ENCODE data around the gene EIF2B4.

The EIF2B4 gene

DNA sequence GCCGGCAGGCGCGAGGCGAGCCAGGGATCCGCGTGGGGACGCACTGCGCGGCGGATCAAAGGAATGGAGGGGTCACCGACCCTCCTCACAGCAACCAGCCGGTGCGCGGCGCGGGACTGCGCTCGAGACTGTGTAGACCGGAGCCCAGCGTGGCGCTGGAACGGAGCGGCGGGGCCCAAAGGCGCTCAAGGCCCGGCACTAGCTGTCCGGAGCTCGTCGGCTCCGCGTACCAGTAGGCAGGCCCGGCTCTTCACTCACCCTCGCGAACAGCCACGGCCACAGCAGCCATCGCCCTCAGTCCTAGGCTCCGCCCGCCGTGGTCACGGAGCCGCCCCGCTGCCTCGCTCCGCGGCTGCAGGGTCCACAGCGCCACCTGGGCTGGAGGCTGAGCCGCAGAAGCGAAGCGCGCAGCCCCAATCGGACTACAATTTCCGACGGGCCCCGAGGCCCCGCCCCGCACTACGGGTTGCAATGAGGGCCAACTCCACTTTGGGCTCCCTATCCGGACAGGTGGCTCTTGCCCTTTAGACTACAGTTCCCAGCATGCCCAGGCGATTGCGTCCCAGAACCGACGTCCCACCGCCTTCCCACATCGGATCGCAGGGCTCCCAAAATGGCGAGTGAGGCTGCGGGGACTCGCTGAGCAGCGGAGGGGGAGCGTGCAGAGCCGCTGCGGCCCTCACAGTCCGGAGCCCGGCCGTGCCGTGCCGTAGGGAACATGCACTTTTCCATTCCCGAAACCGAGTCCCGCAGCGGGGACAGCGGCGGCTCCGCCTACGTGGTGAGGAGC, at the start of gene EIF2B4, which contains the start of gene SNX17:
Gene EIF2B4 (minus strand): TSS at position 313 of the 790 bp plus-strand sequence. CDS start 24 bp downstream, at position 289.
Gene SNX17 (plus strand): TSS at position 591 of the 790 bp plus-strand sequence. CDS start 128 bp downstream, at position 719.
- peak; percentile 100 for DNase-seq

DNA sequence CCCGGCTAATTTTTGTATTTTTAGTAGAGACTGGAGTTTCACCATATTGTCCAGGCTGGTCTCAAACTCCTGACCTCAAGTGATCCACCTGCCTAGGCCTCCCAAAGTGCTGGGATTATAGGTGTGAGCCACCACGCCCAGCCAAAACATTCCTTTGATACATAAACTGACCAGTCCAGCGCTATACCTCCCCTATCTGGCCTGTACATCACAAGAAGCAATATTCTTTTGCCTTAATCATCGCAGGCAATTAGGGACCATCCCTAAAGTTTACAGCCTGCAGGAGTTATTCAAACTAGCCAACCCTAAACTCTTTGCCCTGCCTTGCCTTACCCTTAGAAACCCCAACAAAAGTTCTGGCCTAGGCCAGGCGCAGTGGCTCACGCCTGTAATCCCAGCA, 46.0 kb upstream of the EIF2B4 start:
- DNase-seq: no peak

DNA sequence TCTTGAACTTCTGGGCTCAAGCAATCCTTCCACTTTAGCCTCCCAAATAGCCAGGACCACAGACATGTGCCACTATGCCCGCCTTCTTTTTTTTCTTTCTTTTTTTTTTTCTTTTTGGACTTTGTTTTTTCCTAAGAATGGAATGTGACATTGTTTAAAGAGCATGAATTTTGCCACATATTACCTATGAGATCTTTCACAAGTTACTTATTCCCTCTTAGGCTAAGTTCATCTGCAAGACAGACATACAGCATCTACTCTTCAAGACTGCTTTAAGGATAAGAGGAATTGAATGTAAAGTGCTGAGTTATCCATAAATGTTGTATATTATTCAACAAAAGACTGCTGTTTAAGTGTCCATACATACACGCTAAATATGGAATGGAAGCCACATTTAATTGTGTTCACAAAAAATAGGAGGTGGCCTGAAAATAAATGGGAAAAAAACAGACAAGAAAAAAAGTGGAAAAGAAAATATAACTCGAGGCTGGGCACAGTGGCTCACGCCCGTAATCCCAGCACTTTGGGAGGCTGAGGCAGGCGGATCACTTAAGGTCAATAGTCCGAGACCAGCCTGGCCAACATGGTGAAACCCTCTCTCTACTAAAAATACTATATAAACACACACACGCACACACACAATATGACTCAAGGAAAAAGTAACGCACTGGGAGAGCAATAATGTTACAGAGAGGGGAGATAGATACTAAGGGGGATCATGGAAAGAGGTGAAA, 42.4 kb upstream of the EIF2B4 start:
- DNase-seq: no peak

DNA sequence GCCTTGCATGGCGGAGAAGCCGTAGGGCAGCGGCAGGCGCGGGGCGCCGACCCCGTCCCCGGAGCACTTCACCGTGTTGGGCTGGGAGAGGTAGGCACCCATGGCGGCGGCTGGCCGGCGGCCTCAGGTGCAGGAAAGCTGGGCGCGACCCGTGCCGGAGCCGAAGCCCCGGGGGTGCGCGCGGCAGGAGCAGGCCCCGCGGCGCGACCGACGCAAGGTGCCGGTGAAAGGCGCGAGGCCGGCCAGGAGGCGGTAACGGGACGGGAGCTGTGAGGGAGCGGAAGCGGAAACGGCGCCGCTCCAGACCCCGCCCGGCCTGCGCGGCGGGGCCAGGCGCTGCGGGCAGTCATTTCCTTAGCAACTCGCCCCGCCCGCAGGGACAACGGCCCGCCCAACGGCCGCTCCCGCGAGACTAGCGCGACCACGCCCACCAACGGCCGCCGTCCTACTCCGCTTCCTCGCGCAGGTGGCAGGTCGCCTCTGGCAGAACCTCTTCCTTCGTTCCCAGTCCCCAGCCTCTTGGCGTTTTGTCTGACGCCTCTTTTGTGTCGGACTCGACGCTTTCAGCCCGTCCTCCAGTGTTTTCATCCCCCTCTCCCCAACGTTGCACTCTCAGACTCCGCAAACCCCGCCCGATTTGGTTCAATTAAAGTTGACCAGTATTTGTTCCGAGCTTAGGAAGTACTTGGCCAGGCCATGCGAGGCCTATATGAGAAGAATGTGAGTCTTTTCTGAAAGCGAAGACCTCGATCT, 39.4 kb upstream of the EIF2B4 start, which contains the start of gene PPM1G:
Gene PPM1G (minus strand): TSS at position 271 of the 753 bp plus-strand sequence. CDS start 169 bp downstream, at position 102.
- peak; percentile 97 for DNase-seq

DNA sequence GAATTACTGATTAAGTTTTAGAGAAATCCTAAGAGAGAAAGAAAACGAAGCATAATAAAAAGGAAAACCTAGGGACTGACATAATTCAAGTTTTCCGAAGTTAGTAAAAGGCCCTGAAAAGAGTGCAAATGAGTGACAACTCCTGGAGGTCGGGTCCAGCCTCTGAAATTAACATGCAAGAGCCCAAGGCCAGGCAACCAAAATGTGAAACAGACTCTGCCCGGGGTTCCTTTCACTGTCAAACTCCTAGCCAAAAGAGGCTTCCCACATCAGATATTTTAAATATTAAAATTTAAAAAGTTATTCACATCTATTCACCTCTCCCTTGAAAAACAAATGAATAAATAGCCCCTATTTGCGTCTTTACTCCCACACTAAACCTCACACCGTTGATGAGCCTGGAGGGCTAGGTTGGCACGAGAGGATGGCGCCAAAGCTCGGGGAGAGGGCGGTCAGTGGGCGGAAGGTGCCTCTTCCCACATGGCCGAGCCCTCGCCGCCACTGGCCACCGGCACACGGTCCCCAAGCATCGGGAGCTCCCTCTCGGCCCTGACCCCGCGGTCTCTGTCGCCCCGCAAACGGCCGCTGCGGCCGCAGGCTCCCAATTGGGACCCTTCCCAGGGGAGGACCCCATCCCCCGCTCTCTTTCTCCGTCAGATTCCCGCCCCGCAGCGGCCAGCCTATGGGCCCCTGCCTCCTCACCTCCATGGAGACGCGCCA, 38.6 kb upstream of the EIF2B4 start:
- DNase-seq: no peak

- DNase-seq: no peak
Observed at GRCh38 chr2:27407798-27408491, 37.8 kb upstream of the EIF2B4 start.

DNA sequence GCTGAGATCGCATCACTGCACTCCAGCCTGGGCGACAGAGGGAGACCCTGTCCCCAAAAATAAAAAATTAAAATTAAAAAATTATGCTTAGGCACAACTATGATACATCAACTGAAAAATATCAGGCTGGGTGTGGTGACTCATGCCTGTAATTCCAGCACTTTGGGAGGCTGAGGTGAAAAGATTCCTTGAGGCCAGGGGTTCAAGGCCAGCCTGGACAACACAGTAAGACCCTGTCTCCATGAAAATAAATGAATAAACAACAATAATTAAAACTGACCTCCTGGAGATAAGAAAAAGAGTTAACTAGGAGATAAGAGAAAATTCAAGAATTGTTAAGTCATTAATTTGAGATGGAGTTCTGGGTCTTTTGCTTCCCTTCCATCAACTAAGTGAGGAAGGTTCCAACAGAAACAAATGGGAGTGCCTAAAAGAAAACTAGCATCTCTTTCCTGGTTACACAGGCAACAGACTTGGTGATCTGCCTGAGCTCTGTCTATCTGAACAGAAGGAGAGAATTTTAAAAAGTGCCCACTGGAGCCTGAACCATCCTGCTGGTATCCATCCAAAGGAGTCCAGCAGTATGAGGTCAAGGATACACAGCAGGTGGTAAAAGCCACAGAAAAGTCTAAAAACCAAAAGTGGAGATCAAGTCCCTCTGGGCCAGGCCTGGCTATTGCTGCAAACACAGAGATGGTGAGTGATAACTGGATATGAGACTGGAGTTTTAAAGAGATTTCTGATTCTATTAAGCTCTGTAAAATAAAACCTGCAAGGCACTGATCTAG, 30.4 kb upstream of the EIF2B4 start:
- DNase-seq: no peak

- no peak for DNase-seq
Observed at GRCh38 chr2:27398962-27399361, 28.8 kb upstream of the EIF2B4 start.

DNA sequence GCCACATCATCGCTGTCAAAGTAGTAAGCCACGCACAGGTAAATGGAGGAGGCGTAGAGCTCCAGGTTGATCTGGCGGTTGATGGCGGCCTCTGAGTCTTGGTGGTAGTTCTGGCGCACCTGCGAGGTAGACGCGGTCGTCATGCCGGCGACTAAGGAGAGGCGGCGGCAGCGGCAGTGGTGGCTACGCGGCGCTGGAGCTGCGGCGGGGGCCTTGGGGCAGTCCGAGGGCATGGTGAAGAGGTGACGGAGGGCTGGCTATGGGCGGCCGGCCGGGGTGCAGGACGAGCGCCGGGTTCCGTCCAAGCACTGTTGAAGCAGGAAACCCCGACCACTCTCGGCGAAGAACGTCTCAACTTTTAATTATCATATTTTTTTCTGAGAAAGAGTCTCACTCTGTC, 23.1 kb upstream of the EIF2B4 start:
- no peak for DNase-seq

DNA sequence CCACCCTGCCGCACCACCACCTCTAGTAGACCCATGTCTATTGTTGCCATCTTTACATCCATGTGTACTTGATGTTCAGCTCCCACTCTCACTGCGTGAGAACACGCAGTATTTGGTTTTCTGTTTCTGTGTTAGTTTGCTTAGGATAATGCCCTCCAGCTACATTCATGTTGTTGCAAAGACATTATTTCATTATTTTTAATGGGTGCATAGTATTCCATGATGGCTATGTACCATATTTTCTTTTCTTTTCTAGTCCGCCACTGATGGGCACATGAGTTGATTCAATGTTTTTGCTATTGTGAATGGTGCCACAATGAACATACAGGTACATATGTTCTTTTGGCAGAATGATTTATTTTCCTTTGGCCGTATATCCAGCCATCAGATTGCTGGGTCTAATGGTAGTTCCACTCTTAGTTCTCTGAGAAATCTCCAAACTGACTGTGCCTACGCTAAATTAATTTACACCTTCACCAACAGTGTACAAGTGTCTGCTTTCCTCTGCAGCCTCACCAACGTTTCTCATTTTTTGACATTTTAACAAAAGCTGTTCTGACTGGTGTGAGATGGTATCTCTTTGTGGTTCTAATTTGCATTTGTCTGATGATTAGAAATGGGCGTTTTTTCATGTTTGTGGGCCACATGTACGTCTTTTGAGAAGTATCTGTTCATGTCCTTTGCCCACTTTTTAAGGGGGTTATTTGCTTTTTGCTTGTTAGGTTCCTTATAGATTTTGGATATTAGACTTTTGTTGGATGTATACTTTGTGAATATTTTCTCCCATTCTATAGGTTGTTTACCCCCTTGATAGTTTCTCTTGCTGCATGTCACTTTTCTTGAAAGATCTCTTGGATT, 20.9 kb upstream of the EIF2B4 start:
- DNase-seq: no peak

GRCh38 chr2:27381577-27382181, 11.5 kb upstream of the EIF2B4 start:
- DNase-seq: no peak

- peak; percentile 99 for DNase-seq
Observed at GRCh38 chr2:27380626-27381545, 10.7 kb upstream of the EIF2B4 start, which contains the start of gene ZNF513. TSS of gene ZNF513 (minus strand) at chr2:27380734. CDS start at chr2:27380526, 208 bp downstream.

DNA sequence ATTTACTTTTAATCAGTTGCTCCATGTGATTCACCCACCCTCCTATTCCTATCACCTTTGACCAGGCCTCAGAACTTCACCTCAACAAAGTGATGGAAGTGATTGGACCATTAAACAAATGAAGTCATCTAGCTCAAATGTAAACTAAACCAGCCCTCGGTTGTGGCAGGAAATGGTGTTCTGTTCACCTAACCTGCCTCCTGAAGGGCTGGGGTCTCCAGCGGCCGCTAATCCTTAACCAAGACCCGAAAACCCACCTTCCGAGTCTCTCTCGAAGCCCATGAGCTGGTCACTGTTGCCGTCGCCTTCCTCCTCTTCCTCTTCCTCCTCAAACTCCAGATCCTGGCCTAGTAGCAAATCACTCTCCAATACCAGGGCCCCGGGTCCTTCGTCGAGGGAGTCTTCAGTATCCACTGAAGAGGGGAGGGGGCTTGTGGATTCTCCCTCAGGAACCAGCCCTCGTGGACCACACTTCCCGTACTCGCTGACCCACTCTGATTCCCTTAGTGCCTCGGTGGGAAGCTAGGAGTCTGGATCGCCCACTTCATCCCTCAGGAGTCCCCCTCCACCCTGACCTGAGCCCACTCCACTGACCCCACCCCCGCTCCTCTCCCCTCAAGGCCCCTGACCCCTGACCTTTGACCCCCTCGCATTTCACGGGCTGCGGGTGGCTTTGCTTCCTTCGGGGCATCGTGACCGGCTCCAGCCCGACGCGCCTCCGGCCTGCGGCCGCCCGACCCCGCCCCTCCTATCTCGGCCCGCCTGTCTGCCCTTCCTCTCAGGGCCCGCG, 9.9 kb upstream of the EIF2B4 start:
- peak; percentile 81 for DNase-seq

DNA sequence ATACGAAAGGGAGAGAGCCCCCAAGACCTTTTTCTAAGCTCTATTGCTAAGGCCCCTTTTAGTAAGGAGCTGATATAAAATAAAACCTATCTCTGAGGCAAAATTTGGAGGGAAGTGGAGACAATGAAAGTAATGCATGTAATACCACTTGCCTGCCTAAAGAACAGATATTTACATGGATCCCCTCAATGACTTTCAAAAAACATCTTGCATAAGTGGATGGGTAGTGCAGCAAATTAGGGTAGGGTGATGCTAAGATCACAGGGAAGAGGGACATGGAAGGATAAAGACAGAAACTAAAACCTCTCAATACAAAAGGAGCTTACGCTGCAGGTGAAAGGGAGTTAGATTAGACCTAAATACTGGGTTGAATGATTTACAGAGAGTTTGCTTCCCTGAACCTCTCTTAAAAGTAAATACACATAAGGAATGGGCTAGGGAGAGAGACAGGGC, 9.3 kb upstream of the EIF2B4 start:
- DNase-seq: no peak

DNA sequence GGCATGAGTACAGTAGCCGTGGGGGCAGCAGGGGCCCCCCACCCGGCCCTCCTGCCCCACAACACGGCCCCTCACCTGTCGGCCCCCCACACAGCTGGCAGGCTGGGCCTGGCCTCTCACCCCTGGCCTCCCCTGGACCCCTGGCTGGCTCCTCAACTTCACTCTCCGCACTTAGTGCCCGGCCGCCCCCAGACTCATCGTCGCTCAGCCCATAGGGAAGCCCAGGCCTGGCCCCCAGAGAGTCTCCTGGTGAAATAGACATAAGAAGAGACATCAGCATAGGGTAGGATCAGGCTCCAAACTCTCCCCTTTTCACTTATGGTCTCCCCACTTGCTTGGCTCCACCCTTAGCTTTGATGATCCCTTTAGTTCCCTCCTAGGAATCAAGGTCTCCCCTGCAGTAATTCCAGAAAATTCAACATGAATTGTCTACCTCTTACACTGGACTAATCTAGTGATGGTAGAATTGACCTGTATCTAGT, 8.7 kb upstream of the EIF2B4 start:
- DNase-seq: no peak

DNA sequence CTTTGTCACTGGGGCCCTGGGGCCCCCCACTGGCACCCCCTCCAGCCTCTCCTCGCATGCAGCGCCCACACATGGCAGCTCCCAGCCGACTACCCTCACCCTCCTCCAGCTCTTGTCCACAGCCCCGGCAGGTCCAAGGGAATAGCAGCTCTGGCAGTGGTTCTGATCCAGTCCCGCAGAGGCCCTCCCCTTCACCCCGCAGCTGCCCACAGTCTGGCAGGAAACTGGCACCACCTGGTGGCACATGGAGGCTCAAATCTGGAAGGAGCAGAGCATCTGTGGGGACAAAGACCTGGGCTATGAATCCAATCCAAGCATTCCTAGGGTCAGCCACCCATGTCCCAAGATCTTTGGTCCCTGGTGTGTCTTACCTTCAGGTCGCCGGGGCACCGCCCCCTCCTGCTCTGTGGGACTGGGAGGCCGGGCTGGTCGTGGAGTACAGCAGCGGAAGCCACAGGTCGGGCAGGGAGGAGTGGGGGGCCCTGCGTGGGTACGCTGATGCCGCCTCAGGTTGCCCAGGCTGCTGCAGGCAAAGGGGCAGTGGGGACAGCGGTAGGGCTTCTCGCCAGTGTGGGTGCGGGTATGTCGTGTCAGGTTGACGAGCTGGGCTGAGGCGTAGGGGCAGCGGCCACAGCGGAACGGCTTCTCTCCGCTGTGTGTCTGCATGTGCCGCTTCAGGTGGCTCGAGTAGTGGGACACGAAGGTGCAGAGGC, 8.1 kb upstream of the EIF2B4 start:
- no peak for DNase-seq
